ENCODE measurements around the gene RCBTB2. TPM values are rescaled to one million over a fixed set of nuclear protein-coding genes. Genes with fewer than 3 reads are reported as not detected.
"Not testable (repeated sequence)": the region's sequence is repeated elsewhere in the genome, so short reads cannot be mapped to it uniquely, and the experiment has no call there.

Gene RCBTB2
- total RNA-seq, 1 experiment from 2014 or later: 1.1 TPM

DNA sequence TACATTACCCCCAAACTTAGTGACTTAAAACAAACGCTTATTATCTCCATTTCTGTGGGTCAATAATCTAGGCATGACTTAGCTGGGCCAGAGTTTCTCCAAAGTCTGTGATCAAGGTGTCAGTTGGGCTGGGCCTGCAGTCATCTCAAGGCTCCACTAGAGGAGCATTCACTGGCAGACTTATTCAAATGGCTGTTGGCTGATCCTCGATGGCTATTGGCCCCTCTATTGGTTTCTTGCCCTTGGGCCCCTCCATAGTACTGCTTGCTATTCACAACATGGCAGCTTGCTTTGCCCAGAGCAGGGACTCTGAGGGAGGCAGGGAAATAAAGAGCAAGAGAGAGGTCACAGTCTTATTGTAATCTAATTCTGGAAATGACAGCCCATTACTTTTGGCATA is 57.6 kb downstream of the RCBTB2 start:
- intact Hi-C loops (cut with micrococcal nuclease; ENCODE audit: unreplicated experiment): no loop called here
- TF ChIP-seq, protein P1, sequence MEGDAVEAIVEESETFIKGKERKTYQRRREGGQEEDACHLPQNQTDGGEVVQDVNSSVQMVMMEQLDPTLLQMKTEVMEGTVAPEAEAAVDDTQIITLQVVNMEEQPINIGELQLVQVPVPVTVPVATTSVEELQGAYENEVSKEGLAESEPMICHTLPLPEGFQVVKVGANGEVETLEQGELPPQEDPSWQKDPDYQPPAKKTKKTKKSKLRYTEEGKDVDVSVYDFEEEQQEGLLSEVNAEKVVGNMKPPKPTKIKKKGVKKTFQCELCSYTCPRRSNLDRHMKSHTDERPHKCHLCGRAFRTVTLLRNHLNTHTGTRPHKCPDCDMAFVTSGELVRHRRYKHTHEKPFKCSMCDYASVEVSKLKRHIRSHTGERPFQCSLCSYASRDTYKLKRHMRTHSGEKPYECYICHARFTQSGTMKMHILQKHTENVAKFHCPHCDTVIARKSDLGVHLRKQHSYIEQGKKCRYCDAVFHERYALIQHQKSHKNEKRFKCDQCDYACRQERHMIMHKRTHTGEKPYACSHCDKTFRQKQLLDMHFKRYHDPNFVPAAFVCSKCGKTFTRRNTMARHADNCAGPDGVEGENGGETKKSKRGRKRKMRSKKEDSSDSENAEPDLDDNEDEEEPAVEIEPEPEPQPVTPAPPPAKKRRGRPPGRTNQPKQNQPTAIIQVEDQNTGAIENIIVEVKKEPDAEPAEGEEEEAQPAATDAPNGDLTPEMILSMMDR (IDR thresholded peaks at IDR 0.05; ENCODE audit: insufficient read depth in 1 of 2, low read depth in 1 of 2, low read length in 1 of 2, severe bottlenecking in 1 of 2, unreplicated experiment in 1 of 2): no peak
- Mint-ChIP-seq H3K27ac (ENCODE audit: unreplicated experiment) (no peak overlapping the region), H3K4me1 (ENCODE audit: low read depth, unreplicated experiment) (no peaks in the 10 kb centered on the region), H3K27me3 (ENCODE audit: insufficient read depth, unreplicated experiment) (no peaks in the 10 kb centered on the region), H3K4me3 (ENCODE audit: unreplicated experiment) (no peak overlapping the region), H3K36me3 (ENCODE audit: insufficient read depth, unreplicated experiment) (no peaks in the 10 kb centered on the region), H3K9me3 (ENCODE audit: unreplicated experiment) (no peaks in the 10 kb centered on the region)
- DNase-seq: no peak
- ChIA-PET CTCF (no interaction called here), POLR2A (interaction anchor here (0.5 kb wide), 1 partner anchor 866 kb away, joined by 3 read pairs; no protein-coding TSS in a partner anchor)
- Histone ChIP-seq H3K4me3 (ENCODE audit: low read depth, low read length) (no peak overlapping the region), H3K9me3 (no peaks in the 10 kb centered on the region), H3K36me3 (ENCODE audit: control insufficient read depth, insufficient read depth, low read length) (no peaks in the 10 kb centered on the region), H3K4me1 (no peaks in the 10 kb centered on the region), H3K27me3 (replicated peaks; ENCODE audit: control insufficient read depth, insufficient read depth, low read length) (no peaks in the 10 kb centered on the region)
- BruUV-seq (replicated peaks): no TSS peak

DNA sequence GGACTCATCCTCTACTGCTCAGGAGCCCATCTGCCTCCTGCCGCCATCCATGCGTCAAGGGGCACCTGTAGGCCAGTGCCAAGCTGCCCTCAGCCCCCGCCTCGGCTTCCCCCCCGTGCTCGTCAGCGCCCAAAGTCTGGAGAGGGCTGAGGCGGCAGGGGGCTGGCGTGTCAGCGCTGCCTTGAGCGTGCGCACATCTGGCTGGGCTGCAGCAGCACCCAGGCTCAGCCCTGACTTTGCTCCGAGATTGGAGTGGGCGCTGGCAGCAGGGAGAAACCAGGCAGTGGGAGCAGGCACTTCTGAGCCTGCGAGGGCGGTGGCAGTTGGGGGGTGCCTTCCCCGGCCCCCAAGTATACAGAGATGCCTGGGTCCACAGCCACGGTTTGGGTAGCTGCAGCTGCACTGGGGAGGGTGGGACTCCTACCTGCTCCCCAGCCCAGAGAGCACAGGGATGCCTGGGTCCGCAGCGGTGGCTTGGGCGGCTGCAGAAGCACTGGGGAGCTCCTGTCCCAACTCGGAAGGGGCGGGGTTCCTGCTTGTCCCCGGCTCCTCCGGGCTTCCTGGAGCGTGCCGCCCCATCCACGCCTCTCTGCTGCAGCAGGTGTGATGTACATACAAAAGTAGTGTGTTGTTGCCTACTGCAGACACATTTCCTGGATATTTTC is 75.2 kb downstream of the RCBTB2 start:
- ChIA-PET CTCF (no interaction called here), POLR2A (no interaction called here)
- H3K4me1 Mint-ChIP-seq (ENCODE audit: low read depth, unreplicated experiment): no peaks in the 10 kb centered on the region
- Histone ChIP-seq H3K27me3 (replicated peaks; ENCODE audit: control insufficient read depth, insufficient read depth, low read length) (no peaks in the 10 kb centered on the region), H3K4me1 (no peaks in the 10 kb centered on the region), H3K4me3 (ENCODE audit: low read depth, low read length) (no peak overlapping the region), H3K9me3 (no peaks in the 10 kb centered on the region), H3K36me3 (ENCODE audit: control insufficient read depth, insufficient read depth, low read length) (no peaks in the 10 kb centered on the region)
- BruUV-seq (replicated peaks): no TSS peak
- TF ChIP-seq, protein P1 (IDR thresholded peaks at IDR 0.05; ENCODE audit: insufficient read depth in 1 of 2, low read depth in 1 of 2, low read length in 1 of 2, severe bottlenecking in 1 of 2, unreplicated experiment in 1 of 2): no peak
- H3K27ac Mint-ChIP-seq (ENCODE audit: unreplicated experiment): no peak overlapping the region
- H3K4me3 Mint-ChIP-seq (ENCODE audit: unreplicated experiment): no peak overlapping the region
- H3K27me3 Mint-ChIP-seq (ENCODE audit: insufficient read depth, unreplicated experiment): no peaks in the 10 kb centered on the region
- no peak for DNase-seq
- intact Hi-C loops (cut with micrococcal nuclease; ENCODE audit: unreplicated experiment): no loop called here
- H3K9me3 Mint-ChIP-seq (ENCODE audit: unreplicated experiment): no peaks in the 10 kb centered on the region
- no peaks in the 10 kb centered on the region for H3K36me3 Mint-ChIP-seq (ENCODE audit: insufficient read depth, unreplicated experiment)

DNA sequence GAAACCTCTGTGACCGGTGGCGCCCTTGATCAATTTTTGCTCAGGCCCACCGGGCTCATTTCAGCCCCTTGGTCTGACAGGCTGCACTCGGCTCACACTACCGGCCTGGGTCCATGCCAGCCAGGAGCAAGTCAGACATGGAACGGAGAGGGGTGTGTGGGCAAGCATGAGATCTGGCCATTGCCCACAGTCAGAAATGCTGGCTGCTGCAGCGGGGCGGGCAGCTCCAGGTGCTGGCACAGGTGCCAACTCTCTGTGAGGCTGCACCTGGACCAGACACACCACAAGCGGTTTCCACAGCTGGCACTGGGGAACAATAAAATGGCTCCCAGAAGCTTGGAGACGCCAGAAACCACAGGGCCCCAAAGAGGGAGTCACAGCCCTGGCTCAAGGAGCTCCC is 76.3 kb downstream of the RCBTB2 start:
- Histone ChIP-seq H3K4me3 (ENCODE audit: low read depth, low read length) (no peak overlapping the region), H3K9me3 (no peaks in the 10 kb centered on the region), H3K4me1 (no peaks in the 10 kb centered on the region), H3K36me3 (ENCODE audit: control insufficient read depth, insufficient read depth, low read length) (no peaks in the 10 kb centered on the region), H3K27me3 (replicated peaks; ENCODE audit: control insufficient read depth, insufficient read depth, low read length) (no peaks in the 10 kb centered on the region)
- H3K4me1 Mint-ChIP-seq (ENCODE audit: low read depth, unreplicated experiment): no peaks in the 10 kb centered on the region
- H3K27ac Mint-ChIP-seq (ENCODE audit: unreplicated experiment): no peak overlapping the region
- POLR2A ChIA-PET: interaction anchor here (0.6 kb wide), 1 partner anchor 361 kb away, joined by 4 read pairs; the partner anchor contains the start of gene MED4
- no peak overlapping the region for H3K4me3 Mint-ChIP-seq (ENCODE audit: unreplicated experiment)
- no peak for DNase-seq
- CTCF ChIA-PET: interaction anchor here (0.6 kb wide), 1 partner anchor 115 kb away, joined by 3 read pairs; no protein-coding TSS in a partner anchor
- TF ChIP-seq, protein P1 (IDR thresholded peaks at IDR 0.05; ENCODE audit: insufficient read depth in 1 of 2, low read depth in 1 of 2, low read length in 1 of 2, severe bottlenecking in 1 of 2, unreplicated experiment in 1 of 2): no peak
- intact Hi-C loops (cut with micrococcal nuclease; ENCODE audit: unreplicated experiment): no loop called here
- no peaks in the 10 kb centered on the region for H3K36me3 Mint-ChIP-seq (ENCODE audit: insufficient read depth, unreplicated experiment)
- H3K27me3 Mint-ChIP-seq (ENCODE audit: insufficient read depth, unreplicated experiment): no peaks in the 10 kb centered on the region
- no peaks in the 10 kb centered on the region for H3K9me3 Mint-ChIP-seq (ENCODE audit: unreplicated experiment)
- BruUV-seq (replicated peaks): no TSS peak

DNA sequence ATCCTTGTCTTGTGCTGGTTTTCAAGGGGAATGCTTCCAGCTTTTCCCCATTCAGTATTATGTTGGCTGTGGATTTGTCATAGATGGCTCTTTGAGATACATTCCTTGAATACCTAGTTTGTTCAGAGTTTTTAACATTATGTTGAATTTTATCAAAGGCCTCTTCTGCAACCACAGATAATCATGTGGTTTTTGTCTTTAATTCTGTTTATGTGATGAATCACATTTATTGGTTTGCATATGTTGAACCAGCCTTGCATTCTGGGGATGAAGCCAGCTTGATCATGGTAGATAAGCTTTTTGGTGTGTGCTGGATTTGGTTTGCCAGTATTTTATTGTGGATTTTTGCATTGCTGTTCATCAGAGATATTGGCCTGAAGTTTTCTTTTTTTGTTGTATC is 81.7 kb downstream of the RCBTB2 start:
- H3K27me3 ChIP-seq (replicated peaks; ENCODE audit: control insufficient read depth, insufficient read depth, low read length); H3K4me1 Mint-ChIP-seq (ENCODE audit: low read depth, unreplicated experiment); CTCF ChIA-PET; H3K27me3 Mint-ChIP-seq (ENCODE audit: insufficient read depth, unreplicated experiment); H3K36me3 Mint-ChIP-seq (ENCODE audit: insufficient read depth, unreplicated experiment); H3K27ac Mint-ChIP-seq (ENCODE audit: unreplicated experiment); H3K9me3 Mint-ChIP-seq (ENCODE audit: unreplicated experiment); POLR2A ChIA-PET; H3K4me3 ChIP-seq (ENCODE audit: low read depth, low read length); H3K9me3 ChIP-seq; H3K4me1 ChIP-seq; H3K36me3 ChIP-seq (ENCODE audit: control insufficient read depth, insufficient read depth, low read length); H3K4me3 Mint-ChIP-seq (ENCODE audit: unreplicated experiment); DNase-seq; BruUV-seq (replicated peaks); intact Hi-C loops (cut with micrococcal nuclease; ENCODE audit: unreplicated experiment): not testable (repeated sequence)

All from Caco-2 (cell line).